ENCODE data around the gene SRRM4.

SRRM4 gene

GRCh38 chr12:119122751-119123150, 141.4 kb downstream of the SRRM4 start:
- no peak for DNase-seq

- DNase-seq: no peak
Observed at GRCh38 chr12:119128527-119128926, 147.2 kb downstream of the SRRM4 start.

- no peak for DNase-seq
Observed at GRCh38 chr12:119129827-119130434, 148.6 kb downstream of the SRRM4 start.

GRCh38 chr12:119130523-119130922, 149.2 kb downstream of the SRRM4 start:
- DNase-seq: no peak

GRCh38 chr12:119134284-119135072, 153.1 kb downstream of the SRRM4 start:
- no peak for DNase-seq

GRCh38 chr12:119136811-119137410, 155.6 kb downstream of the SRRM4 start:
- DNase-seq: no peak

GRCh38 chr12:119139448-119139847, 158.1 kb downstream of the SRRM4 start:
- no peak for DNase-seq

GRCh38 chr12:119145367-119145766, 164.0 kb downstream of the SRRM4 start:
- DNase-seq: no peak

- no peak for DNase-seq
Observed at GRCh38 chr12:119147847-119148448, 166.6 kb downstream of the SRRM4 start.

- DNase-seq: no peak
Observed at GRCh38 chr12:119149270-119149669, 167.9 kb downstream of the SRRM4 start.

GRCh38 chr12:119151445-119152026, 170.2 kb downstream of the SRRM4 start:
- DNase-seq: no peak

GRCh38 chr12:119153477-119154434, 172.4 kb downstream of the SRRM4 start:
- DNase-seq: peak; percentile 18 to 20

- peak; percentile 19 for DNase-seq
Observed at GRCh38 chr12:119154435-119154818, 173.1 kb downstream of the SRRM4 start.

- DNase-seq: no peak
Observed at GRCh38 chr12:119156401-119157044, 175.2 kb downstream of the SRRM4 start.

GRCh38 chr12:119157528-119157927, 176.2 kb downstream of the SRRM4 start:
- DNase-seq: no peak

GRCh38 chr12:119157978-119158377, 176.6 kb downstream of the SRRM4 start:
- no peak for DNase-seq

- DNase-seq: no peak
Observed at GRCh38 chr12:119158402-119158801, 177.1 kb downstream of the SRRM4 start.

- no peak for DNase-seq
Observed at GRCh38 chr12:119159844-119160243, 178.5 kb downstream of the SRRM4 start.

GRCh38 chr12:119167902-119168301, 186.6 kb downstream of the SRRM4 start:
- DNase-seq: no peak

- no peak for DNase-seq
Observed at GRCh38 chr12:119168721-119169120, 187.4 kb downstream of the SRRM4 start.

GRCh38 chr12:119169150-119169549, 187.8 kb downstream of the SRRM4 start:
- no peak for DNase-seq

- no peak for DNase-seq
Observed at GRCh38 chr12:119171291-119171690, 189.9 kb downstream of the SRRM4 start.

Data from activated T-cell treated with anti-CD3 and anti-CD28 coated beads, Interleukin-2, amount 50 U/mL, for 48 hours (primary cell).